COLO668 (cell line): ENCODE measurements around the gene ATP11A.
"Not testable (repeated sequence)": the region's sequence is repeated elsewhere in the genome, so short reads cannot be mapped to it uniquely, and the experiment has no call there.

Experiments
- DNase-seq: peaks from one replicate; lab custom pipeline; 2025; ENCODE audit not compliant: unreplicated experiment; lab: John Stamatoyannopoulos, UW

ATP11A gene

GRCh38 chr13:112791663-112792440 lies 102.0 kb downstream of the ATP11A start:
- no peak for DNase-seq

GRCh38 chr13:112792511-112792910 lies 102.7 kb downstream of the ATP11A start:
- no peak for DNase-seq

GRCh38 chr13:112793545-112794445 lies 104.0 kb downstream of the ATP11A start:
- DNase-seq = no peak

- no peak for DNase-seq
These were observed 105.4 kb downstream of the ATP11A start for GRCh38 chr13:112795277-112795676.

GRCh38 chr13:112796190-112796915 lies 106.5 kb downstream of the ATP11A start:
- DNase-seq = no peak

- DNase-seq = no peak
These were observed 109.6 kb downstream of the ATP11A start for GRCh38 chr13:112799394-112799793.

GRCh38 chr13:112800057-112800456 lies 110.2 kb downstream of the ATP11A start:
- no peak for DNase-seq

- not testable (repeated sequence) for DNase-seq
These were observed 111.0 kb downstream of the ATP11A start for GRCh38 chr13:112800807-112801206.

- no peak for DNase-seq
These were observed 113.0 kb downstream of the ATP11A start for GRCh38 chr13:112802802-112803195.

GRCh38 chr13:112803422-112803821 lies 113.6 kb downstream of the ATP11A start:
- no peak for DNase-seq

- DNase-seq = no peak
These were observed 114.5 kb downstream of the ATP11A start for GRCh38 chr13:112804374-112804773.

- no peak for DNase-seq
These were observed 117.2 kb downstream of the ATP11A start for GRCh38 chr13:112806739-112807652.

GRCh38 chr13:112807653-112808376 lies 118.0 kb downstream of the ATP11A start:
- no peak for DNase-seq

GRCh38 chr13:112808377-112809140 lies 118.7 kb downstream of the ATP11A start:
- DNase-seq = no peak

- DNase-seq = no peak
These were observed 119.8 kb downstream of the ATP11A start for GRCh38 chr13:112809332-112810315.

- DNase-seq = no peak
These were observed 120.8 kb downstream of the ATP11A start for GRCh38 chr13:112810608-112811007.

- no peak for DNase-seq
These were observed 122.6 kb downstream of the ATP11A start for GRCh38 chr13:112812306-112813055.
